AG04450 (cell line): ENCODE measurements around the gene GPR37. TPM values are rescaled to one million over a fixed set of nuclear protein-coding genes. Genes with fewer than 3 reads are reported as not detected.

Source experiments
- CTCF ChIA-PET: fragments of 300-600, 350-600 bp; formaldehyde crosslinking; extraction: SDS; loops from one replicate; lab custom pipeline; 2022; ENCODE audit warnings: antibody characterized with exemption, inconsistent platforms; lab: Charles Lee
- POLR2A ChIA-PET: fragments of 350-600 bp; formaldehyde crosslinking; extraction: SDS; loops from one replicate; lab custom pipeline; 2021; ENCODE audit warnings: antibody characterized with exemption, inconsistent platforms; lab: Yijun Ruan, JAX
- DNase-seq: peaks from one replicate; pipeline ENCODE4 v3.0.0-alpha.2; 2011; ENCODE audit warnings: low read depth, low spot score
- H3K27ac ChIP-seq: one replicate; pipeline ENCODE4 v1.5.1; 2012; ENCODE audit warnings: low read depth, low read length, control low read depth
- H3K27me3 ChIP-seq: one replicate; pipeline ENCODE4 v1.6.0; 2012; ENCODE audit warnings: low read length; ENCODE audit not compliant: control insufficient read depth, insufficient read depth
- H3K4me3 ChIP-seq: 2 replicates; pipeline ENCODE4 v1.5.1; 2011; ENCODE audit warnings: mild to moderate bottlenecking, low read depth, low read length, control low read depth
- H3K9me3 ChIP-seq: 2 replicates; pipeline ENCODE4 v1.5.1; 2012; ENCODE audit warnings: low read length; ENCODE audit not compliant: control insufficient read depth, insufficient read depth
- polyA plus RNA-seq: library from polyadenylated mRNA; depleted of rRNA; stranded (reverse); fragments of >200 nt; gene quantifications from 2 replicates; pipeline ENCODE4 v1.2.3, GENCODE V29; 2011
- TF ChIP-seq, protein P1 (sequence below): IDR thresholded peaks from 2 replicates; pipeline ENCODE4 v1.5.1; 2011; ENCODE audit warnings: low read depth, low read length, control low read depth, inconsistent platforms

GPR37 gene
- polyA plus RNA-seq, 1 experiment: 5.5 TPM

DNA sequence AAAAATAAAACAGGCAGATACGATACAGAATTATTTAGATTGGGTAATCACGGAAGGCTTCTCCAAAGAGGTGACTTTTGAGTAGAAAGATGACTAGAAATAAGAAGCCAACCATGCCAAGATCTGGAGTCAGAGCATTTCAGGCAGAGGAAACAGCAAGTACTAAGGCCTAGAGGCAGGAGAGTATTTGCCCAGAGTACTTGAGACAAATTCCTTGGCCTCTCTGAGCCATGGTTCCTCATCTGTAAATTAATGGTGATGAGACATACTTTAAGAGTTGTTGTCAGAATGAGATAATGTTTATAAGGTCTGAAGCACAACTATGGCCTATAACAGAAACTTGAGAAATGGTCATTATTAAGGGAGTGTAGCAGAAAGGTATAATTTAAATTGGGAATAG, 15.8 kb upstream of the GPR37 start:
- no peaks in the 10 kb centered on the region for H3K27me3 ChIP-seq
- ChIA-PET CTCF (interaction anchor here (1.8 kb wide), 1 partner anchor 16 kb away, joined by 8 read pairs; the partner anchor contains the start of gene GPR37), POLR2A (no interaction called here)
- H3K27ac ChIP-seq: no peak overlapping the region
- no peak overlapping the region for H3K4me3 ChIP-seq
- TF ChIP-seq, protein P1, sequence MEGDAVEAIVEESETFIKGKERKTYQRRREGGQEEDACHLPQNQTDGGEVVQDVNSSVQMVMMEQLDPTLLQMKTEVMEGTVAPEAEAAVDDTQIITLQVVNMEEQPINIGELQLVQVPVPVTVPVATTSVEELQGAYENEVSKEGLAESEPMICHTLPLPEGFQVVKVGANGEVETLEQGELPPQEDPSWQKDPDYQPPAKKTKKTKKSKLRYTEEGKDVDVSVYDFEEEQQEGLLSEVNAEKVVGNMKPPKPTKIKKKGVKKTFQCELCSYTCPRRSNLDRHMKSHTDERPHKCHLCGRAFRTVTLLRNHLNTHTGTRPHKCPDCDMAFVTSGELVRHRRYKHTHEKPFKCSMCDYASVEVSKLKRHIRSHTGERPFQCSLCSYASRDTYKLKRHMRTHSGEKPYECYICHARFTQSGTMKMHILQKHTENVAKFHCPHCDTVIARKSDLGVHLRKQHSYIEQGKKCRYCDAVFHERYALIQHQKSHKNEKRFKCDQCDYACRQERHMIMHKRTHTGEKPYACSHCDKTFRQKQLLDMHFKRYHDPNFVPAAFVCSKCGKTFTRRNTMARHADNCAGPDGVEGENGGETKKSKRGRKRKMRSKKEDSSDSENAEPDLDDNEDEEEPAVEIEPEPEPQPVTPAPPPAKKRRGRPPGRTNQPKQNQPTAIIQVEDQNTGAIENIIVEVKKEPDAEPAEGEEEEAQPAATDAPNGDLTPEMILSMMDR: no peak
- H3K9me3 ChIP-seq: no peaks in the 10 kb centered on the region
- DNase-seq: no peak

DNA sequence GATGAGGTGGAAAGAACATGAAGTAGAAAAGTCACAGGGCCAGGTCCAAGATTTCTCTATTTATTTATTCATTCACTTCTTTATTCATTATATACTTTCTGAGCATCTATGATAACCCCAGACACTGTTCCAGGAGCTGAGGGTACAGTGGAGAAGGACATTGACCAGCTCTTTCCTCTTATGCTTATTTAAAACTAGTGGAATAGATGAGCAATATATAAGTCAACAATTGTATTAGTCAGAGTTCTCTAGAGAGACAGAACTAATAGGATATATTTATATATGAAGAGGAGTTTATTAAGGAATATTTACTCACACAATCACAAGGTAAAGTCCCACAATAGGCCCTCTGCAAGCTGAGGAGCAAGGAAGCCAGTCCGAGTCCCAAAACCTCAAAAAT, 15.0 kb upstream of the GPR37 start:
- POLR2A ChIA-PET: no interaction called here
- Histone ChIP-seq H3K9me3 (no peaks in the 10 kb centered on the region), H3K4me3 (no peak overlapping the region), H3K27ac (no peak overlapping the region), H3K27me3 (no peaks in the 10 kb centered on the region)
- CTCF ChIA-PET: interaction anchor here (0.7 kb wide), 1 partner anchor 610 kb away, joined by 5 read pairs; no protein-coding TSS in a partner anchor
- DNase-seq: no peak
- TF ChIP-seq, protein P1: no peak

DNA sequence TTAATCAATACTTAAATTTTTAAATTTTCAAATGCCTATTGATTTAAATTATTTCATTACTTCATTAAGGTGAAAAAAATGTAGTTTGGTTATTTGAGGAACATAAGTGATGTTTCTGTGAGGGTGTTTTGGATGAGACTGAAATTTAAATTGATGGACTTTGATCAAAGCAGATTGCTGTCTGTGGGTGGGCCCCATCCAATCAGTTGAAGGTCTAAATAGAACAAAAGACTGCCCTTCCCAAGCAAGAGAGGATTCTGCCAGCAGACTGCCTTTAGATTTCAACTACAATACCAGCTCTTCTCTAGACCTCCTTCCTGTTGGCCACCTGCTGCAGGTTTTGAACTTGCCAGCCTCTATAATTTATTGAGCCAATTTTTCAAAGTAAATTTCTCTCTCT, 14.5 kb upstream of the GPR37 start:
- CTCF ChIA-PET: interaction anchor here (0.7 kb wide), 1 partner anchor 625 kb away, joined by 5 read pairs; no protein-coding TSS in a partner anchor
- Histone ChIP-seq H3K27me3 (no peaks in the 10 kb centered on the region), H3K9me3 (no peaks in the 10 kb centered on the region), H3K27ac (no peak overlapping the region), H3K4me3 (no peak overlapping the region)
- TF ChIP-seq, protein P1: no peak
- POLR2A ChIA-PET: no interaction called here
- DNase-seq: no peak

DNA sequence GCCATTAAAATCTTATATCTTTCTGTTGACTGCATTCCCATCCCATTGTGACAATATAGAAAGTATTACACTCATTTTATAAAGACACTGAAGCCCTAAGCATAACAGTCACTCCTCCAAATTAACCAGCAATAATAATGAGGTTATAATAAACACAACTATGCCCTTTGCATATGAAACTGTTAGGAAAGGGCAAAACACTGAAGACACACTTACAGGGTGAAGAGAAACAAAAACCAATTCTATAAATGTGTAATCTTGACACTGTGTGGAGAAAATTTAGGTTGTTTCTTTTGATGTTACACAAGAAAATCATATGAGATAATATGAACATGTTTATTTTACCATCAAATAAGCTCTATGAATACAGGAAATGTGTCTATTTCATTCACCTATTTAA, 14.0 kb upstream of the GPR37 start:
- CTCF ChIA-PET: interaction anchor here (0.7 kb wide), 1 partner anchor 625 kb away, joined by 5 read pairs; no protein-coding TSS in a partner anchor
- POLR2A ChIA-PET: interaction anchor here (0.6 kb wide), 1 partner anchor 41 kb away, joined by 5 read pairs; no protein-coding TSS in a partner anchor
- TF ChIP-seq, protein P1: no peak

DNA sequence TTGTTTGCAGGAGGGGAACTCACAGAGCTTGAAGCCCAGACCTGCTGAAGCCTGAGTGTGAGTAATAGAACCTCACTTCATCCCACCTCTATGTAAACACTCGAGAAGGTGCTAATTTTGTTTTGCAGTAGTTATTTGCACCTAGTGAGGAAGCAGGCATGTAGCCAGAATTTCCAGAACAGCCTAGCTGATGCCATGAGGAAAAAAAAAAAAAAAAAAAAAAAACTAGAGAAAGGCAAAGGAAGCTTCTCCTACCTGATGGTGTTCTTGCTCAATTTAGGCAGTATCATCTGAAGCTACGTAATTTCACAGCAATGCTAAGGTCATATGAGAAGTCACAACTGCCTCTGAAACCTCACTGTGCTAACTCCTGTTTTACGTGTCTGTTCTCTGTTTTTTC, 13.6 kb upstream of the GPR37 start:
- H3K27me3 ChIP-seq: no peaks in the 10 kb centered on the region
- no peak overlapping the region for H3K27ac ChIP-seq
- H3K9me3 ChIP-seq: no peaks in the 10 kb centered on the region
- POLR2A ChIA-PET: interaction anchor here (0.6 kb wide), 1 partner anchor 40 kb away, joined by 5 read pairs; no protein-coding TSS in a partner anchor
- no peak for DNase-seq
- CTCF ChIA-PET: interaction anchor here (0.8 kb wide), 1 partner anchor 13 kb away, joined by 3 read pairs; no protein-coding TSS in a partner anchor
- TF ChIP-seq, protein P1: no peak
- no peak overlapping the region for H3K4me3 ChIP-seq

More for the DNA sequence above, 14.0 kb upstream of the GPR37 start:
- H3K9me3 ChIP-seq: no peaks in the 10 kb centered on the region
- H3K27ac ChIP-seq: no peak overlapping the region
- DNase-seq: no peak
- H3K27me3 ChIP-seq: no peaks in the 10 kb centered on the region
- H3K4me3 ChIP-seq: no peak overlapping the region
